Neural cell (in vitro differentiated cells): ENCODE measurements around the gene AKR1C4.

Experiments
- CTCF ChIP-seq: fragments of 450-650 bp; IDR thresholded peaks from 2 replicates; pipeline ENCODE4 v1.5.1; 2014; ENCODE audit warnings: antibody characterized with exemption, mild to moderate bottlenecking, moderate library complexity; ENCODE audit not compliant: poor library complexity, severe bottlenecking
- EP300 ChIP-seq: fragments of 450-650 bp; conservative IDR thresholded peaks from 2 replicates; pipeline ENCODE4 v1.6.1; 2014; ENCODE audit warnings: antibody characterized with exemption, mild to moderate bottlenecking, moderate library complexity; ENCODE audit not compliant: poor library complexity, severe bottlenecking
- EZH2 ChIP-seq: fragments of 200-600, 300-800 bp; shearing (Covaris generic), sonication (generic); IDR thresholded peaks from 2 replicates; pipeline ENCODE4 v1.6.1; 2014; ENCODE audit warnings: antibody characterized with exemption, low read length, borderline replicate concordance, mild to moderate bottlenecking; ENCODE audit not compliant: insufficient read depth, poor library complexity, severe bottlenecking
- POLR2AphosphoS5 ChIP-seq: IDR thresholded peaks from 2 replicates; pipeline ENCODE4 v1.6.1; 2012
- RAD21 ChIP-seq: fragments of 450-650 bp; conservative IDR thresholded peaks from 2 replicates; pipeline ENCODE4 v1.6.1; 2014; ENCODE audit warnings: antibody characterized with exemption, mild to moderate bottlenecking, moderate library complexity
- REST ChIP-seq: IDR thresholded peaks from 2 replicates; pipeline ENCODE4 v1.6.1; 2012; ENCODE audit warnings: borderline replicate concordance
- SMC3 ChIP-seq: fragments of 450-650 bp; conservative IDR thresholded peaks from 2 replicates; pipeline ENCODE4 v1.6.1; 2014; ENCODE audit warnings: antibody characterized with exemption, mild to moderate bottlenecking, moderate library complexity; ENCODE audit not compliant: poor library complexity

GRCh38 chr10:5216801-5217200, 20.2 kb downstream of the AKR1C4 start:
- TF ChIP-seq POLR2AphosphoS5 (no peak), CTCF (no peak), EZH2 (no peak), EP300 (no peak), RAD21 (no peak), SMC3 (no peak), REST (no peak)
